T-helper 22 cell (primary cell): ENCODE data around the gene RASGRP3.

Source experiments
- DNase-seq: peaks from one replicate; pipeline ENCODE4 v3.0.0-alpha.2; 2020; ENCODE audit warnings: low read depth

RASGRP3 gene

GRCh38 chr2:33492399-33493134 is 16.1 kb downstream of the RASGRP3 start:
- no peak for DNase-seq

- DNase-seq, result no peak
These were observed 17.8 kb downstream of the RASGRP3 start for GRCh38 chr2:33494155-33494779.

- no peak for DNase-seq
These were observed 18.6 kb downstream of the RASGRP3 start for GRCh38 chr2:33494877-33495641.

- DNase-seq, result no peak
These were observed 19.2 kb downstream of the RASGRP3 start for GRCh38 chr2:33495683-33496082.

- DNase-seq, result no peak
These were observed 19.7 kb downstream of the RASGRP3 start for GRCh38 chr2:33496150-33496549.

- no peak for DNase-seq
These were observed 20.3 kb downstream of the RASGRP3 start for GRCh38 chr2:33496726-33497125.

GRCh38 chr2:33497221-33497650 is 20.8 kb downstream of the RASGRP3 start:
- DNase-seq, result no peak

GRCh38 chr2:33498291-33498956 is 22.0 kb downstream of the RASGRP3 start:
- DNase-seq, result no peak

- no peak for DNase-seq
These were observed 23.7 kb downstream of the RASGRP3 start for GRCh38 chr2:33500177-33500576.

- DNase-seq, result no peak
These were observed 25.6 kb downstream of the RASGRP3 start for GRCh38 chr2:33502025-33502424.

- DNase-seq, result no peak
These were observed 26.6 kb downstream of the RASGRP3 start for GRCh38 chr2:33503002-33503401.

GRCh38 chr2:33505966-33506365 is 29.5 kb downstream of the RASGRP3 start:
- DNase-seq, result no peak

GRCh38 chr2:33509908-33510585 is 33.6 kb downstream of the RASGRP3 start:
- no peak for DNase-seq

GRCh38 chr2:33510586-33510968 is 34.1 kb downstream of the RASGRP3 start:
- DNase-seq, result no peak

GRCh38 chr2:33511141-33511540 is 34.7 kb downstream of the RASGRP3 start:
- no peak for DNase-seq

- DNase-seq, result no peak
These were observed 35.7 kb downstream of the RASGRP3 start for GRCh38 chr2:33512112-33512511.

- no peak for DNase-seq
These were observed 37.0 kb downstream of the RASGRP3 start for GRCh38 chr2:33513480-33513879.

GRCh38 chr2:33516456-33516995 is 40.1 kb downstream of the RASGRP3 start:
- DNase-seq, result no peak

- DNase-seq, result no peak
These were observed 41.8 kb downstream of the RASGRP3 start for GRCh38 chr2:33518200-33518599.

GRCh38 chr2:33518929-33519328 is 42.5 kb downstream of the RASGRP3 start:
- DNase-seq, result no peak

- DNase-seq, result no peak
These were observed 45.4 kb downstream of the RASGRP3 start for GRCh38 chr2:33521791-33522281.
